ENCODE results near the gene SPDYE3.

DNA sequence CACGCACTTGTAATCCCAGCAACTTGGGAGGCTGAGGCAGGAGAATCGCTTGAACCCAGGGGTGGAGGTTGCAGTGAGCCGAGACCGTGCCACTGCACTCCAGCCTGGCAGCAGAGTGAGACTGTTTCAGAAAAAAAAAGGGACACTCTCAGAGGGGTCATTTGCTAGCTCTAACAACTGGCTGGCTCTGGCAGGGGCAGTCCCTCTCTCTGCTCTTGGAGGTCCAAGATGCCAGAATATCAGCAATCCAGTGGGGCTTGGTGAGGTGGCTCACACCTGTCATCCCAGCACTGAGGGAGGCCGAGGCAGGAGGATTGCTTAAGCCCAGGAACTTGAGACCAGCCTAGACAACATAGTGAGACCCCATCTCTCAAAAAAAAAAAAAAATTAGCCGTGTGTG lies 63.2 kb downstream of the SPDYE3 start:
- no peak for TF ChIP-seq CTCF (IDR thresholded peaks at IDR 0.05)
- TF ChIP-seq POLR2A (IDR thresholded peaks at IDR 0.05), result no peak

Data from lower leg skin (tissue), 3 donors.